CD4-positive, alpha-beta T cell treated with Interleukin-12 subunit alpha and Interleukin-12 subunit beta, for 1 hour (primary cell): ENCODE results near the gene SLC15A2.
"Not testable (repeated sequence)": the region's sequence is repeated elsewhere in the genome, so short reads cannot be mapped to it uniquely, and the experiment has no call there.

Experiments used
- DNase-seq: peaks from one replicate; pipeline ENCODE4 v3.0.0-alpha.2; 2020

Gene SLC15A2

DNA sequence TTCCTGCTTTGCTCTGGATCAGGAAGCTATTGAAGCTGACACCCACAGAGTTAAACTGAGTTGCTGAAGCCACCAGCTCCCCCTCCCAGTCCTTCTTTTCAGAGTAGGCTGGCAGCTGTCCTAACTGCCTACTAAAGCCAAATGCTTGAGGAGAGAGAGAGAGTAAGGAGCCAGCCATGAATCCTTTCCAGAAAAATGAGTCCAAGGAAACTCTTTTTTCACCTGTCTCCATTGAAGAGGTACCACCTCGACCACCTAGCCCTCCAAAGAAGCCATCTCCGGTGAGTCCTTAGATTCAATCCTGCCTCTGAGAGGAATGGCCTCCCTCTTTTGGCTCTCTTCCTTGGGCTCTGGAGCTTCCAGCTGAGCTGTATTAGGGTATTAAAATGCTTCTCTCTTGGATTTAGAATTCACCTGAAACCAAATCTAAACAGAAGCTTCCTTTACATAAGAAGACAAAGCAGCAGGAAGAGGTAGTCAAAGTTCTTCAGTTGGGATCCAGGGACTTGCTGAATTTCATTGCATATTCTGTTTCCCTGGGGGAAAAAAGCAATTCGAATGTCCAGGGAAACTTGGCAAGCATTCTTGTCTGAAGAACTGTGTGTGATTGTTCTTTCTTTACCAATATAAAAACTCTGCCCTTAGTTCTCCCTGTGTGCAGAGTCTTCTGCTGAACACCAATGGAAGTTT lies at the start of gene SLC15A2:
Gene SLC15A2 (plus strand): TSS at position 101 of the 690 bp plus-strand sequence. CDS start 76 bp downstream, at position 177.
- DNase-seq: no peak

GRCh38 chr3:121844892-121845291 lies 49.3 kb upstream of the SLC15A2 start:
- no peak for DNase-seq

- no peak for DNase-seq
Observed at GRCh38 chr3:121852256-121852655, 41.9 kb upstream of the SLC15A2 start.

- no peak for DNase-seq
Observed at GRCh38 chr3:121855555-121855954, 38.6 kb upstream of the SLC15A2 start.

DNA sequence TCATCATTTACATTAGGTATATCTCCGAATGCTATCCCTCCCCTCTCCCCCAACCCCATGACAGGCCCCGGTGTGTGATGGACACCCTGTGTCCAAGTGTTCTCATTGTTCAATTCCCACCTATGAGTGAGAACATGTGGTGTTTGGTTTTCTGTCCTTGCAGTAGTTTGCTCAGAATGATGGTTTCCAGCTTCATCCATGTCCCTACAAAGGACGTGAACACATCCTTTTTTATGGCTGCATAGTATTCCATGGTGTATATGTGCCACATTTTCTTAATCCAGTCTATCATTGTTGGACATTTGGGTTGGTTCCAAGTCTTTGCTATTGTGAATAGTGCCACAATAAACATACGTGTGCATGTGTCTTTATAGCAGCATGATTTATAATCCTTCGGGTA lies 36.4 kb upstream of the SLC15A2 start:
- not testable (repeated sequence) for DNase-seq

DNA sequence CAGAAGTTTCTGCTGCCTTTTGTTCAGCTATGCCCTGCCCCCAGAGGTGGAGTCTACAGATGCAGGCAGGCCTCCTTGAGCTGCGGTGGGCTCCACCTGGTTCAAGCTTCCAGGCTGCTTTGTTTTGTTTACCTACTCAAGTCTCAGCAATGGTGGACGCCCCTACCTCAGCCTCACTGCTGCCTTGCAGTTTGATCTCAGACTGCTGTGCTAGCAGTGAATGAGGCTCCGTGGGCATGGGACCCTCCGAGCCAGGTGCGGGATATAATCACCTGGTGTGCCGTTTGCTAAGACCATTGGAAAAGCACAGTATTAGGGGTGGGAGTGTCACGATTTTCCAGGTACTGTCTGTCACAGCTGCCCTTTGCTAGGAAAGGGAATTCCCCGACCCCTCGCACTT lies 31.0 kb upstream of the SLC15A2 start:
- not testable (repeated sequence) for DNase-seq

DNA sequence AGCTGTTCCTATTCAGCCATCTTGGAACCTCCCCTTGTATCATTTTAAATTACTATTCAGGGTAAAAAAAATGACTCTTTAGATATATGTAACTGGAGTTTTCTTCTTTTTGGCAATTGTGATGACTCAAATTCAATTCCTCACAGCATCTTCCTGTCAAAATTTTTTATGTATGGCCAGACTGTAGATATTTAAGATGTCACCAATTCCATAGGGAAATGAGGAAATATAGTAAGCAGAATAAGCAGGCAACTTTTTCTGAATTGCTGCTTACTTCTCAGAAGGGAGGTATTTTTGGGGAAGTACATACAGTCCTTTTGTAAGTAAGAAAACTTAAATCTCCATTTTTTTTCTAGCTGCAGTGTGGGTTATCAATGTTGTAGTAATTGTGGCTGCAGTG lies 30.4 kb upstream of the SLC15A2 start:
- no peak for DNase-seq

DNA sequence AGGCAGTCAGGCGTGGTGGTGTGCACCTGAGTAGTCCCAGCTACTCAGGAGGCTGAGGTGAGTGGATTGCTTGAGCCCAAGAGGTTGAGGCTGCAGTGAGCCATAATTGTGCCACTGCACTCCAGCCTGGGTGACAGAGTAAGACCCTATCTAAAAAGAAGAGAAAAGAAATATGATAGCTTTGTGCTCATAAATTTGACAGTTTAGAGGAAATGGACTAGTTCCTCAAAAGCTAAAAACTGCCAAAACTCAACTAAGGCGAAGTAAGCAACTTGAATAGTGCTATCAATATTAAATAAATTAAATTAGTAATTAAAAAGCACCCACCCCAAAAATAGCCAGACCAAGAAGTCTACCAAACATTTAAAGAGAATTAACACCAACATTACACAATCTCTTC lies 24.5 kb upstream of the SLC15A2 start:
- DNase-seq: no peak

DNA sequence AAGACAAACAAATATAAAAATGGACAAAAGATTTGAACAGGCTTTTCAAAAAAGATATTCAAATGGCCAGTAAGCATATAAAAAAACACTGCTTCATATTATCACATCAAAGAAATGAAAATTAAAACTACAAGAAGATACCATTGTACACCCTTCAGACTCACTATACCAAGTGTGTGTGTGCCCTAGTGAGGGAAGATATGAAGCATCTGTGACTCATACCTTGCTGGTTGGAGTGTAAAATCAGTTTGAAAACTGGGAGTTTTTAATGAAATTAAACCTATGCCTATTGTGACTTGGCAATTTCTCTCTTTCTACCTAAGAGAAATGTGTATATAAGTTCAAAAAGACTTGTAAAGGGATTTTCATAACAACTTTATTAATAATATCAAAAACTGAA lies 23.5 kb upstream of the SLC15A2 start:
- no peak for DNase-seq

- no peak for DNase-seq
Observed at GRCh38 chr3:121871430-121871829, 22.8 kb upstream of the SLC15A2 start.

DNA sequence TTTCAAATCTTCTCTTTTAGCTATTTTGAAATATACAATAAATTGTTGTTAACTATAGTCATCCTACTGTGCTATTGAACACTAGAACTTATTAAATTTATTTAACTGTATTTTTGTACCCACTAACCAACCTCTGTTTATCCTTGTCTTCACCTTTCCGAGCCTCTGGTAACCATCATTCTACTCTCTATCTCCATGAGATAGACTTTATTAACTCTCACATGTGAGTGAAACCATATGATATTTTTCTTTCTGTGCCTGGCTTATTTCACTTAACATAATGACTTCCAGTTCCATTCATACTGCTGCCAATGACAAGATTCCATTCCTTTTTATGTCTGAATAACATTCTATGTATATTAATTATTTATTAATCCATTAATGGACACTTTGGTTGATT lies 15.8 kb upstream of the SLC15A2 start:
- DNase-seq: no peak

DNA sequence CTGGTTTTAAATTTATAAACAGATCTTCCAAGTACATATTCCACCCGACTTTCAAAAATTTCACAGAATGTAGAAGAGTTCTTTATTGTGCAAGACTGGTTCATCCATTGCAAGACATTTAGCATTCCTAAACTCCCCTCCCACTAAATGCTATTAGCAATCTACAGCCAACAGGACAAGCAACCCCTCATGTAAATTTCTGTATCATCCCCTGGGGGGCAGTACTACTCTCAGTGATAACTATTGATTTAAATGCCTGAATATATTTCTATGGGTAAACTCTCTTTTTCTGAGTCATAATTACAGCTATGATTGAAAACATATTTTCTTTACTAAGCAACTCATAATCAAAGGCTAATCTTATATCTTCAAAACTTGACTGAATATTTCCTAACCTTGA lies 10.7 kb upstream of the SLC15A2 start:
- peak; percentile 1 for DNase-seq

GRCh38 chr3:121885386-121885785 lies 8.8 kb upstream of the SLC15A2 start:
- no peak for DNase-seq

- DNase-seq: no peak
Observed at GRCh38 chr3:121895121-121895520, 920 bp downstream of the SLC15A2 start.

DNA sequence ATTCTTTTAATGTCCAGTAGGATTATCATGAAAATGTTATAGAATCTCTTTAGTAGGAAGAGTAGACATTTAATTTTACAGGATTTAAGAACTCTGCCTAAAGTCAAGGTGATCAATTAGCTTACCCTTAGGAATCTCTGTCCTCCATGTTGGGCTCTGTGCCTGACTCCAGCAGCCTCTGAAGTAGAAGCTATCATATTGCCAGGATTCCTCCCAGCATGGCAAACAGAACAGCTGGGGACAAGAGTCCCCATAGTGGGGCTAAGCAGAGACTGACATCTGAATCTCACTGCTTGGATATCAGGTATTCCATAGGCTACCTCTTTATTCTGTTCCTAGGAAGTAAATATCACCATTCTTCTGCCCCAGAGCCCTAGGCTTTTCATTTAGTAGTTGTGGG lies 1.5 kb downstream of the SLC15A2 start:
- DNase-seq: no peak

GRCh38 chr3:121896823-121897222 lies 2.6 kb downstream of the SLC15A2 start:
- no peak for DNase-seq

DNA sequence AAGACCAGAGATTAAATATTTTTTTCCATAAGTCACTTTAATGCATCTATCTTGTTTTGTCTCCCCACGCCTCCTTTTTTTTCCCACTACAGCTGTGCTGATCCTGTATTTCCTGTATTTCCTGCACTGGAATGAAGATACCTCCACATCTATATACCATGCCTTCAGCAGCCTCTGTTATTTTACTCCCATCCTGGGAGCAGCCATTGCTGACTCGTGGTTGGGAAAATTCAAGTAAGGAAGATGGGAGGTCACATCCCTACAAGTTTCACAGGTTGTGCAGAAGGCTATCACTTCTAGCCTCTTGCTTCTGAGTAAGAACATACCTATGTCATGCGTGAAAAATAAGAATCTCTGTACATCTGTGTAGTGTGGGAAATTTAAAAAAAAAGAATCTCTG lies 3.1 kb downstream of the SLC15A2 start:
- DNase-seq: no peak

- DNase-seq: no peak
Observed at GRCh38 chr3:121913305-121913990, 19.2 kb downstream of the SLC15A2 start.

GRCh38 chr3:121914081-121914998 lies 20.1 kb downstream of the SLC15A2 start:
- no peak for DNase-seq

DNA sequence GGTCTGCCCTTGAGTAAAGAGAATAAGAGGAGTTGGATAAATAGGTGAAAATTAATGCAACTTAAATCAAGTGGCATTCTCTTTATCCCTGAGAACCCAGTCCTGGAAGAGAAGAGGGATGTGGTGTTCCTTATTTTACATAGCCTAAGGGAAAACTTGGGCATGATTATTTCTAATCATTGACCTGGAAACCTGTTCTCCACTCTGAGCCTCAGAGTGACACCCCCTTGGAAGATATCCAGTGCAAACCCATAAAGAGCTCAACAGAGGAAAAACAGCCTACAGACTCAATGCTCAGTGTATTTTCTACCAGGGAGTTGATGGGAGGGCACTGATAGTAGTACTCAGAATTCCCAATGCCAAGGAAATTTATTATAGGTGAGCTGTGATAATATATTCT lies 22.0 kb downstream of the SLC15A2 start:
- no peak for DNase-seq

- DNase-seq: no peak
Observed at GRCh38 chr3:121918779-121919483, 24.7 kb downstream of the SLC15A2 start.

DNA sequence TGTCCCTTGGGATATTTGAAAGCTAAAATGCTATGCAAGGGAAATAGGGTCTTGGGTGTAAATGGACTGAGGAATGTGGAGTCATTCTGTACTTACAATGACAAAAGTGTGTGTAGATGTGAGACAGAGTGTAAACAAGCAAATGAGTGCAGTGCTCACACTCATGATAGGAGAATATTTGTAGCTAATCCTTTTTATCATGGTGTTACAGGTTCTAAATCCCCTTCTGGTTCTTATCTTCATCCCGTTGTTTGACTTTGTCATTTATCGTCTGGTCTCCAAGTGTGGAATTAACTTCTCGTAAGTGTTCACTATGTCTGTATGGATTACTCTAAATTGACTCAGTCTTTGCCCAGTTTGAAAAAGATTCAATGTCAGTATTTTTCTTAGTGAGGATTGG lies 30.5 kb downstream of the SLC15A2 start:
- no peak for DNase-seq

- DNase-seq: no peak
Observed at GRCh38 chr3:121926380-121926779, 32.2 kb downstream of the SLC15A2 start.
